Measurements from ENCODE around the gene ZNF594.
"Not testable (repeated sequence)": the region's sequence is repeated elsewhere in the genome, so short reads cannot be mapped to it uniquely, and the experiment has no call there.

ZNF594 gene

GRCh38 chr17:5179003-5179402 is 12.7 kb downstream of the ZNF594 start:
- TF ChIP-seq PATZ1 (CRISPR knock-in tag; IDR thresholded peaks at IDR 0.05; ENCODE audit: borderline replicate concordance) (no peak), GLIS3 (CRISPR knock-in tag; IDR thresholded peaks at IDR 0.05) (no peak), TCF4 (CRISPR knock-in tag; IDR thresholded peaks at IDR 0.05; ENCODE audit: borderline replicate concordance) (no peak), OSR1 (CRISPR knock-in tag; IDR thresholded peaks at IDR 0.05) (no peak), SNAI2 (CRISPR knock-in tag; IDR thresholded peaks at IDR 0.05) (no peak), TSHZ2 (CRISPR knock-in tag; IDR thresholded peaks at IDR 0.05) (no peak), ZFP3 (CRISPR knock-in tag; IDR thresholded peaks at IDR 0.05) (no peak), PPARA (CRISPR knock-in tag; IDR thresholded peaks at IDR 0.05; ENCODE audit: borderline replicate concordance) (no peak), ZFP30 (CRISPR knock-in tag; IDR thresholded peaks at IDR 0.05) (no peak), ARNTL (CRISPR knock-in tag; IDR thresholded peaks at IDR 0.05; ENCODE audit: borderline replicate concordance, low read depth) (no peak), BACH2 (CRISPR knock-in tag; IDR thresholded peaks at IDR 0.05; ENCODE audit: borderline replicate concordance) (no peak), ZNF565 (CRISPR knock-in tag; conservative IDR thresholded peaks at IDR 0.05; ENCODE audit: low read depth) (no peak)
- TF ChIP-seq, protein P1, sequence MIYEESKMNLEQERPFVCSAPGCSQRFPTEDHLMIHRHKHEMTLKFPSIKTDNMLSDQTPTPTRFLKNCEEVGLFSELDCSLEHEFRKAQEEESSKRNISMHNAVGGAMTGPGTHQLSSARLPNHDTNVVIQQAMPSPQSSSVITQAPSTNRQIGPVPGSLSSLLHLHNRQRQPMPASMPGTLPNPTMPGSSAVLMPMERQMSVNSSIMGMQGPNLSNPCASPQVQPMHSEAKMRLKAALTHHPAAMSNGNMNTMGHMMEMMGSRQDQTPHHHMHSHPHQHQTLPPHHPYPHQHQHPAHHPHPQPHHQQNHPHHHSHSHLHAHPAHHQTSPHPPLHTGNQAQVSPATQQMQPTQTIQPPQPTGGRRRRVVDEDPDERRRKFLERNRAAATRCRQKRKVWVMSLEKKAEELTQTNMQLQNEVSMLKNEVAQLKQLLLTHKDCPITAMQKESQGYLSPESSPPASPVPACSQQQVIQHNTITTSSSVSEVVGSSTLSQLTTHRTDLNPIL (CRISPR knock-in tag; IDR thresholded peaks at IDR 0.05; ENCODE audit: low read depth): no peak
- TF ChIP-seq, protein P2, sequence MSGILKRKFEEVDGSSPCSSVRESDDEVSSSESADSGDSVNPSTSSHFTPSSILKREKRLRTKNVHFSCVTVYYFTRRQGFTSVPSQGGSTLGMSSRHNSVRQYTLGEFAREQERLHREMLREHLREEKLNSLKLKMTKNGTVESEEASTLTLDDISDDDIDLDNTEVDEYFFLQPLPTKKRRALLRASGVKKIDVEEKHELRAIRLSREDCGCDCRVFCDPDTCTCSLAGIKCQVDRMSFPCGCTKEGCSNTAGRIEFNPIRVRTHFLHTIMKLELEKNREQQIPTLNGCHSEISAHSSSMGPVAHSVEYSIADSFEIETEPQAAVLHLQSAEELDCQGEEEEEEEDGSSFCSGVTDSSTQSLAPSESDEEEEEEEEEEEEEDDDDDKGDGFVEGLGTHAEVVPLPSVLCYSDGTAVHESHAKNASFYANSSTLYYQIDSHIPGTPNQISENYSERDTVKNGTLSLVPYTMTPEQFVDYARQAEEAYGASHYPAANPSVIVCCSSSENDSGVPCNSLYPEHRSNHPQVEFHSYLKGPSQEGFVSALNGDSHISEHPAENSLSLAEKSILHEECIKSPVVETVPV (CRISPR knock-in tag; IDR thresholded peaks at IDR 0.05): no peak
- TF ChIP-seq, protein P3, sequence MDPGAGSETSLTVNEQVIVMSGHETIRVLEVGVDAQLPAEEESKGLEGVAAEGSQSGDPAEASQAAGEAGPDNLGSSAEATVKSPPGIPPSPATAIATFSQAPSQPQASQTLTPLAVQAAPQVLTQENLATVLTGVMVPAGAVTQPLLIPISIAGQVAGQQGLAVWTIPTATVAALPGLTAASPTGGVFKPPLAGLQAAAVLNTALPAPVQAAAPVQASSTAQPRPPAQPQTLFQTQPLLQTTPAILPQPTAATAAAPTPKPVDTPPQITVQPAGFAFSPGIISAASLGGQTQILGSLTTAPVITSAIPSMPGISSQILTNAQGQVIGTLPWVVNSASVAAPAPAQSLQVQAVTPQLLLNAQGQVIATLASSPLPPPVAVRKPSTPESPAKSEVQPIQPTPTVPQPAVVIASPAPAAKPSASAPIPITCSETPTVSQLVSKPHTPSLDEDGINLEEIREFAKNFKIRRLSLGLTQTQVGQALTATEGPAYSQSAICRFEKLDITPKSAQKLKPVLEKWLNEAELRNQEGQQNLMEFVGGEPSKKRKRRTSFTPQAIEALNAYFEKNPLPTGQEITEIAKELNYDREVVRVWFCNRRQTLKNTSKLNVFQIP (CRISPR knock-in tag; IDR thresholded peaks at IDR 0.05; ENCODE audit: borderline replicate concordance, low read depth): no peak
- ATAC-seq: no peak

GRCh38 chr17:5175027-5175426 is 16.6 kb downstream of the ZNF594 start:
- ATAC-seq: not testable (repeated sequence)

DNA sequence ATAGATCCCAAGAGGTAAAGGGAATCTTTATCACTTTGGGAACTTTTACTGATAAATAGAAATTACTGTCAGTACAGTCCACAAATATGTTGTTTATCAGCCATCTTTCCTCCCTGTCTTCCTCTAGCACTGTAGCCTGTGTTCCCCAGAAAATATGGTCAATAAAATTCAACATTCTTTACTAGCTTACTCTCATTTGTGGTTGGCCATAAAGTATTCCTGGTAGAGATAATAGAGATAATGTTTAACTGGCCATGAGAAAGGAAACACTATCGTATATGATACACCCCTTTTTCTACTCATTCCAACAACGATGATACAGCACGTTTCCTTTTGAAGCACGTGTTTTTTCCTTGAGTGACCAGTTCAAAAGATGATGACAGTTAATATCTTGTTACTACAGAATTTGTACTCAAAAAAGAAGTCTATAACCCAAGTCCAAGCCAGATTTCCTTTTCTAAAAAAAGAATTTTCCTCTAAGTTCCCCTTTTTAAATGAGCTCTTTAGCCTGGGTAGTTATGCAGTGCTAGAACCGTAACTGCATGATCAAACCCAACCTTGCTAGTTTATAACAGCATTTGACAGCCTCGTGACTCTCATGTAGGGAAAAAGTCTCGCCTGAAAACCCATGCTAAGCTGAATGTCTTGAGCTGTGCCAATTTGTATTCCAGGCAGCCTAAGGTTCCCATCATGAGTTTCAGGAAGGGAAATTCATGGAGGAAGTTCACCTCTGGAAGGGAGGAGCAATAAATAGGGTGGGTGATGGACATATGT is 25.7 kb downstream of the ZNF594 start:
- ATAC-seq: not testable (repeated sequence)

DNA sequence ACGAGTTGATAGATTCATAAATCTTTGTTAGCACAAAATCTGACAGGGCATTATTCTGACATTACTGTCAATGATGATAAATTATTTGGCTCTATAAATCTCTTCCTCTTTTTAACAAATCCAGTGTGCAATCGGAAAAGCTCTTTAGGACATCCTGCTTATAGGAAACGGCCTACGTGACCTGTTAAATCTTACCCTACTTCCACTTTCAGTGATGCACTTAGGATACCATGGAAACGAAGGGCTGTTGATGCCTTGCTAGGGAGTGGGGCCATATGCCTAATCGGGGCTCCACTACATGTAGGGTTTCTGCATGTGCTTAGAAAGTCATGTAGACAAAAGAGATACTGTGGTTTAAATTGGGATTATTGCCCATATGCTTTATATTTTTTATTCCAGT is 27.2 kb downstream of the ZNF594 start:
- TF ChIP-seq ZNF8 (CRISPR knock-in tag; IDR thresholded peaks at IDR 0.05) (no peak), BACH2 (CRISPR knock-in tag; IDR thresholded peaks at IDR 0.05; ENCODE audit: borderline replicate concordance) (no peak), ZNF70 (CRISPR knock-in tag; IDR thresholded peaks at IDR 0.05) (no peak), CSDC2 (CRISPR knock-in tag; IDR thresholded peaks at IDR 0.05) (no peak), ARNTL (CRISPR knock-in tag; IDR thresholded peaks at IDR 0.05; ENCODE audit: borderline replicate concordance, low read depth) (no peak), ZNF565 (CRISPR knock-in tag; conservative IDR thresholded peaks at IDR 0.05; ENCODE audit: low read depth) (no peak), GLIS3 (CRISPR knock-in tag; IDR thresholded peaks at IDR 0.05) (no peak), RARB (CRISPR knock-in tag; IDR thresholded peaks at IDR 0.05) (no peak), ZFP3 (CRISPR knock-in tag; IDR thresholded peaks at IDR 0.05) (no peak), TCF4 (CRISPR knock-in tag; IDR thresholded peaks at IDR 0.05; ENCODE audit: borderline replicate concordance) (no peak), ISL1 (CRISPR knock-in tag; IDR thresholded peaks at IDR 0.05) (no peak), PPARA (CRISPR knock-in tag; IDR thresholded peaks at IDR 0.05; ENCODE audit: borderline replicate concordance) (no peak), TOX (CRISPR knock-in tag; IDR thresholded peaks at IDR 0.05; ENCODE audit: borderline replicate concordance) (no peak)
- TF ChIP-seq, protein P3 (CRISPR knock-in tag; IDR thresholded peaks at IDR 0.05; ENCODE audit: borderline replicate concordance, low read depth): no peak
- ATAC-seq: no peak

DNA sequence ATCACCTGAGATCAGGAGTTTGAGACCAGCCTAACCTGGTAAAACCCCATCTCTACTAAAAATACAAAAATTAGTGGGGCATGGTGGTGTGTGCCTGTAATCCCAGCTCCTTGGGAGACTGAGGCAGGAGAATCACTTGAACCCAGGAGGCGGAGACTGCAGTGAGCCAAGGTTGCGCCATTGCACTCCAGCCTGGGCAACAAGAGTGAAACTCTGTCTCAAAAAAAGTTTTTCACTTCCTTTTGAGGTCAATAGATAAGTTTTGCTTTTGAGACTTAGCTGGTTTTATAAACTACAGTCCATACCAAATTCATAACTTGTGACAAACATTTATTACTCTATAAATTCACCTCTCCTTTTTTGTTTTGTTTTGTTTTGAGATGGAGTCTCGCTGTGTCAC is 29.9 kb downstream of the ZNF594 start:
- not testable (repeated sequence) for ATAC-seq

DNA sequence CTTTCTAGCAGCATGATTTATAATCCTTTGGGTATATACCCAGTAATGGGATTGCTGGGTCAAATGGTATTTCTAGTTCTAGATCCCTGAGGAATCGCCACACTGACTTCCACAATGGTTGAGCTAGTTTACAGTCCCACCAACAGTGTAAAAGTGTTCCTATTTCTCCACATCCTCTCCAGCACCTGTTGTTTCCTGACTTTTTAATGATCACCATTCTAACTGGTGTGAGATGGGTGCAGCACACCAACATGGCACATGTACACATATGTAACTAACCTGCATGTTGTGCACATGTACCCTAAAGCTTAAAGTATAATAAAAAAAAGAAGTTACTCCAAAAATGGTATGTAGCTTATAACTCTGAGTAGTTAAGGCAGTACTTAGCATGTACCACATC is 31.0 kb downstream of the ZNF594 start:
- ATAC-seq: not testable (repeated sequence)
